Small intestine (tissue), 7 donors: ENCODE data around the gene RXFP1. TPM values are rescaled to one million over a fixed set of nuclear protein-coding genes. Genes with fewer than 3 reads are reported as not detected.

Source experiments
- DNase-seq, 2 donors: peaks; one replicate each; pipeline versions ENCODE4 v3.0.0 to v3.0.0-alpha.2; 2013
- FAIRE-seq: peaks from 2 replicates; lab custom pipeline; 2012; peaks lifted over from hg19 to GRCh38; lab: Jason Lieb, UNC
- H3K27ac ChIP-seq, 3 donors: one replicate each; pipeline ENCODE4 v1.5.1; 2013; ENCODE audit warnings: low read length in 2 of 3, mild to moderate bottlenecking in 2 of 3, control low read depth in 1 of 3, inconsistent platforms in 1 of 3, low read depth in 1 of 3, moderate library complexity in 1 of 3
- H3K27me3 ChIP-seq, 3 donors: one replicate each; pipeline ENCODE4 v1.6.1; 2013; ENCODE audit warnings: low read length in 3 of 3, inconsistent platforms in 1 of 3; ENCODE audit not compliant: control insufficient read depth in 3 of 3, insufficient read depth in 3 of 3
- H3K36me3 ChIP-seq, 3 donors: one replicate each; pipeline ENCODE4 v1.6.1; 2013; ENCODE audit warnings: low read length in 3 of 3, inconsistent platforms in 1 of 3, low read depth in 1 of 3, mild to moderate bottlenecking in 1 of 3, moderate library complexity in 1 of 3; ENCODE audit not compliant: control insufficient read depth in 3 of 3, insufficient read depth in 2 of 3
- H3K4me1 ChIP-seq, 3 donors: one replicate each; pipeline ENCODE4 v1.6.1; 2013; ENCODE audit warnings: low read length in 2 of 3, inconsistent platforms in 1 of 3, low read depth in 1 of 3, mild to moderate bottlenecking in 1 of 3, moderate library complexity in 1 of 3; ENCODE audit not compliant: control insufficient read depth in 3 of 3, insufficient read depth in 2 of 3
- H3K4me3 ChIP-seq, 3 donors: one replicate each; pipeline ENCODE4 v1.5.1; 2013; ENCODE audit warnings: low read length in 3 of 3, control low read depth in 1 of 3, inconsistent platforms in 1 of 3, low read depth in 1 of 3, mild to moderate bottlenecking in 1 of 3, moderate library complexity in 1 of 3
- H3K9me3 ChIP-seq, 2 donors: one replicate each; pipeline ENCODE4 v1.6.1; 2013; ENCODE audit warnings: low read depth in 1 of 2, low read length in 1 of 2; ENCODE audit not compliant: control insufficient read depth in 2 of 2, insufficient read depth in 1 of 2
- WGBS, 3 donors: extraction: QIAGEN DNeasy Blood & Tissue Kit; methylation state at CpG; one replicate each; pipeline ENCODE4 v1.1.7; 2013; 5-methylcytosine and 5-hydroxymethylcytosine counted together
- polyA plus RNA-seq, 4 donors: library from polyadenylated mRNA; stranded (reverse) in 3 of 4; unstranded in 1 of 4; fragments of 200-250 nt in 3 of 4; fragments of 120-200 nt in 1 of 4; gene quantifications; one replicate each; pipeline versions ENCODE4 v1.2.1 to v1.2.3, GENCODE V29; 2013
- donor health status: healthy with polysubstance abuse.
- donor health status: control.
- donor health status: control.
- donor health status: Bipolar disorder and iron deficiency.
- donor health status: healthy.

RXFP1 gene
- polyA plus RNA-seq, 4 donors = 0.16 to 0.53 TPM; not detected in 2

DNA sequence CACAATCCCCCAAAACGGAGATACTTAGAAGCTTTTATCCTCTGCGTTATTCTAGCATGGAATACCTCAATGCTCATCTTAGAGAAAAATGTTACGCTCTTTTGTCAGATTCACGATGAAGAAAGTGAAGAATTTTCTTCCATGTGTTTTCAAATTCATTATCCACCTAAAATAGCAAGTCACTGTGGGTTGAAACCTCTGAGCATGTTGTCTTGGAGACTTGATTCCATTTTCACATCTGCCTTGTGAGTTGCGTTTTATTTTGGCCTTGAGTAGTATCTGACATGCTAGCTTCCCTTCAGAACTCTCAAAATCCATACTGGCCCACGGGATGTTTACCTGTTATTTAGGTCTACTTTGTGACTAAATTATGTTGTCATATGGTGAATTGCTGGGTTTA is 83.7 kb downstream of the RXFP1 start:
- no peak for FAIRE-seq
- 72 to 76% (median 74%) methylated on average over 6 of the region's 6 CpGs for WGBS, 3 donors
- H3K27me3 ChIP-seq = no peaks in the 10 kb centered on the region

DNA sequence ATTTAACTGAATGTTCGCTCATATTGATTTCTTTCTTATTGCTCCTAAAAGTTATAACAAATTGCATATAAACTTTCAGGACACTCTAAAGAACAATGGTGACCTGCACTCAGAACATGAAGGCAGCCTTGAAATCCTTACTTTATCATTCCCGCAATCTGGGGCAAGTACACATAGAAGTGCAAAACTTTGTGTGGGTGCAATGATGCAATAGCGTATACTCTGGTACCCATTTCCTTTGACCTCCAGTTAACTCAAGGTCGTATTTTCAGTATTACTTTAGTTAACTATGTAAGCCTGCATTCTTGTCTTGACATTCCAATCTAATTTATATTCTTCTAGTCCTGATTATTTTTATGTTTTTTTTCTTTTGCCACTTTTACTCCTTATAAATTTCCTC is 85.3 kb downstream of the RXFP1 start:
- 81 to 88% (median 81%) methylated on average over 4 of the region's 4 CpGs for WGBS, 3 donors
- H3K36me3 ChIP-seq = no peaks in the 10 kb centered on the region
- DNase-seq (no peak), FAIRE-seq (no peak)
- H3K4me3 ChIP-seq = no peak overlapping the region
- H3K27ac ChIP-seq = no peak overlapping the region
- no peaks in the 10 kb centered on the region for H3K9me3 ChIP-seq
- H3K4me1 ChIP-seq = peaks cover 0 to 11% (median 0%) of the 10 kb centered on the region in 3 donors
- H3K27me3 ChIP-seq = no peaks in the 10 kb centered on the region

More for the DNA sequence above, 83.7 kb downstream of the RXFP1 start:
- Histone ChIP-seq H3K4me3 (no peak overlapping the region), H3K9me3 (no peaks in the 10 kb centered on the region), H3K27ac (no peak overlapping the region), H3K4me1 (peaks cover 0 to under 1% (median 0%) of the 10 kb centered on the region in 3 donors), H3K36me3 (no peaks in the 10 kb centered on the region)
- DNase-seq = no peak

DNA sequence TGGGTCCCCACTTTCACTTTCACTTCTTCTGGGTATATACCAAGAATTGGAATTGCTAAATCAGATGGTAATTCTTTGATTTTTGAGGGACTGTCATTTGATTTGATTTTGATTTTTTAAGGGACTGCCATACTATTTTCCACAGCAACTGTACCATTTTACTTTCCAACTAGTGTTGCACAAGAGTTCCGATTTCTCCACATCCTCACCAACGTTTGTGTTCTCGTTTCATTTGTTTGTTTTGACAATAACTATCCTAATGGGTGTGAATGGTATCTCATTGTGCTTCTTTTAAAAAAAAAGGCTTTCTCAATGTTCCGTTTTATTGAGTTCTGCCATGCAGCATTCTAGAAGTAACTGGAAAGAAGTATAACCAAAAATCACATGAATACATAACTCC is 87.4 kb downstream of the RXFP1 start:
- DNase-seq (no peak), FAIRE-seq (no peak)
- 82 to 90% (median 87%) methylated on average over 4 of the region's 4 CpGs for WGBS, 3 donors
- Histone ChIP-seq H3K27ac (no peak overlapping the region), H3K27me3 (no peaks in the 10 kb centered on the region), H3K4me1 (peaks cover 0 to 11% (median 0%) of the 10 kb centered on the region in 3 donors), H3K9me3 (peaks cover 0 to 3% of the 10 kb centered on the region in 2 donors), H3K4me3 (no peak overlapping the region), H3K36me3 (no peaks in the 10 kb centered on the region)

DNA sequence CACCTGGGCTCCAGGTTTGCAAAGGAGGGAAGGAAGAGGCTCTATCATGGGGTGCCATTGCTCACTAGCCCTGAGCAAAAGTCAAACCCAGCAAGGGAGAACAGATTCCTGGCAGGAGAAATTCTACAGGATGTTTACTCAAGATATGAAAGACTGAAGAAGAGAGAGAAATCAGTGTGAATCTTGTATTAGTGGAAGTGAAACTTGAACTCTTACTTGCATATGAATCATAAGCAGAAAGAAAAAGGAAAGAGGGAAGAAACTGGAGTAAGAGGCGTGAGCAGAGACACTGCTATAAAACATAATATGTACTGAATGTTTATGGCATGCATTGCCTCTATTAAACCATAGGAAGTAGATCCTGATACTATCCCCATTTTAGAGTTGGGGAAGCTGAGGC is 89.1 kb downstream of the RXFP1 start:
- H3K36me3 ChIP-seq = no peaks in the 10 kb centered on the region
- WGBS, 3 donors = 23 to 32% (median 29%) methylated on average over 1 of the region's 1 CpG
- peak overlapping the region in 1 of 3 donors; percentile 8 for H3K27ac ChIP-seq
- peak in 1 of 2 donors; percentile 35 for DNase-seq
- peaks cover 0 to 11% (median 0%) of the 10 kb centered on the region in 3 donors for H3K4me1 ChIP-seq
- H3K9me3 ChIP-seq = peaks cover 0 to 4% of the 10 kb centered on the region in 2 donors
- no peak for FAIRE-seq
- no peaks in the 10 kb centered on the region for H3K27me3 ChIP-seq
- no peak overlapping the region for H3K4me3 ChIP-seq

DNA sequence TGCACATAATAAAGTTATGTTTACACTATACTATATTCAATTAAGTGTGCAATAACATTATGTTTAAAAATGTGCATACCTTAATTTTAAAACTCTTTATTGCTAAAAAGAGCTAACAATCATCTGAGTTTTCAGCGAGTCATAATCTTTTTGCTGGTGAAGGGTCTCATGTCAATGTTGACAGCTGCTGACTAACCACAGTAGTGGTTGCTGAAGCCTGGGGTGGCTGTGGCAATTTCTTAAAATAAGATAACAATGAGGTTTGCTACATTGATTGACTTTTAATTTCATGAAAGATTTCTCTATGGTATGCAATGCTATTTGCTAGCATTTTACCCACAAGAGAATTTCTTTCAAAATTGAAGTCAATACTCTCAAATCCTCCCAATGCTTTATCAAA is 91.4 kb downstream of the RXFP1 start:
- FAIRE-seq (no peak), DNase-seq (no peak)
- no peak overlapping the region for H3K4me3 ChIP-seq
- 79 to 92% (median 87%) methylated on average over 1 of the region's 1 CpG for WGBS, 3 donors
- peaks cover 0 to 4% of the 10 kb centered on the region in 2 donors for H3K9me3 ChIP-seq
- peaks cover 0 to 11% (median 0%) of the 10 kb centered on the region in 3 donors for H3K4me1 ChIP-seq
- no peaks in the 10 kb centered on the region for H3K27me3 ChIP-seq
- H3K36me3 ChIP-seq = no peaks in the 10 kb centered on the region
- no peak overlapping the region for H3K27ac ChIP-seq

DNA sequence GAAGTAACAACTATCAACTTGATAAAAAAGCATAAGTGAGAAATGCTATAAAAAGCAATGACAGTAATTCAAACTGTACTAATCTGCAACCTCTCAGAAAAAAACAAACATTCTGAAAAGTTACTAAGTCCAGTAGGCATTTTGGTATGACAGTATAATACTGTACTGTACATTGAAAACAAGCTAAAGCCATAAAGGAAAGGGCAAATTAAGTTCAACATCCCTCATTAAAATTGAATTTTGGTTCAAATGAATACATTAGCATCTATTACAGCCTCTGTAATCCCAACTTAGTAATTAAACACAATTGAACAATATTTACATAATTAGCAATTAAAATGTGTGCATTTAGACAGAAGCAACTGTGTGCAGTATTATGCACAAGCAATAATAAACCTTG is 96.3 kb downstream of the RXFP1 start:
- H3K4me1 ChIP-seq = no peaks in the 10 kb centered on the region
- FAIRE-seq = no peak
- H3K36me3 ChIP-seq = no peaks in the 10 kb centered on the region
- H3K4me3 ChIP-seq = no peak overlapping the region
- H3K27ac ChIP-seq = no peak overlapping the region
- no peak for DNase-seq
- H3K27me3 ChIP-seq = no peaks in the 10 kb centered on the region
- peaks cover 0 to 4% of the 10 kb centered on the region in 2 donors for H3K9me3 ChIP-seq

DNA sequence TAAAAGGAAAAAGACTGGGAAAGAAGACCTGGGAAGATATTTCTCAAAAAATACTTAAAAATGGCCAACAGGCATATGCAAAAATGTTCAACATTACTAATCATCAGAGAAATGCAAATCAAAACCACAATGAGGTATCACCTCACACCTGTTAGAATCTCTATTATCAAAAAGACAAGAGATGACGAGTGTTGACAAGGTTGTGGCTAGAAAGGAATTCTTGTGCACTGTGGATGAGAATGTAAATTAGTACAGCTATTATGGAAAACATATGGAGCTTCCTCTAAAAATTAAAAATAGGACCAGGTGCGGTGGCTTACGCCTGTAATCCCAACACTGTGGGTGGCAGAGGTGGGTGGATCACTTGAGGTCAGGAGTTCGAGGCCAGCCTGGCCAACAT is 100.0 kb downstream of the RXFP1 start:
- H3K27ac ChIP-seq = no peak overlapping the region
- 86 to 93% (median 92%) methylated on average over 4 of the region's 4 CpGs for WGBS, 3 donors
- no peaks in the 10 kb centered on the region for H3K9me3 ChIP-seq
- DNase-seq (no peak), FAIRE-seq (no peak)
- H3K36me3 ChIP-seq = no peaks in the 10 kb centered on the region
- no peak overlapping the region for H3K4me3 ChIP-seq
- H3K4me1 ChIP-seq = no peaks in the 10 kb centered on the region
- H3K27me3 ChIP-seq = no peaks in the 10 kb centered on the region

DNA sequence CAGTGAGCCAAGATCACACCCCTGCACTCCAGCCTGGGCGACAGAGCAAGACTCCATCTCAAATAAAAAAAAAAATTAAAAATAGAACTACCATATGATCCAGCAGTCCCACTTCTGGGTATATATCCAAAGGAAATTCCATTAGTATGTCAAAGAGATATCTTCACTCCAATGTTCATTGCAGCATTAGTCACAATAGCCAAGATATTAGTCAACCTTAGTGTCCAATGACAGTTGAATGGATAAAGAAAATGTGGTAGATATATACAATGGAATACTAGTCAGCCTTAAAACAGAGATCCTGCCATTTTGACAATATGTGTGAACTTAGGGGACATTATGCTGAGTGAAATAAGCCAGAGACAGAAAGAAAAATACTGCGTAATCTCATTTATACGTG is 100.6 kb downstream of the RXFP1 start:
- H3K9me3 ChIP-seq = no peaks in the 10 kb centered on the region
- DNase-seq (no peak), FAIRE-seq (no peak)
- H3K4me3 ChIP-seq = no peak overlapping the region
- H3K36me3 ChIP-seq = no peaks in the 10 kb centered on the region
- H3K4me1 ChIP-seq = no peaks in the 10 kb centered on the region
- 92 to 97% (median 94%) methylated on average over 3 of the region's 3 CpGs for WGBS, 3 donors
- H3K27me3 ChIP-seq = no peaks in the 10 kb centered on the region
- no peak overlapping the region for H3K27ac ChIP-seq

DNA sequence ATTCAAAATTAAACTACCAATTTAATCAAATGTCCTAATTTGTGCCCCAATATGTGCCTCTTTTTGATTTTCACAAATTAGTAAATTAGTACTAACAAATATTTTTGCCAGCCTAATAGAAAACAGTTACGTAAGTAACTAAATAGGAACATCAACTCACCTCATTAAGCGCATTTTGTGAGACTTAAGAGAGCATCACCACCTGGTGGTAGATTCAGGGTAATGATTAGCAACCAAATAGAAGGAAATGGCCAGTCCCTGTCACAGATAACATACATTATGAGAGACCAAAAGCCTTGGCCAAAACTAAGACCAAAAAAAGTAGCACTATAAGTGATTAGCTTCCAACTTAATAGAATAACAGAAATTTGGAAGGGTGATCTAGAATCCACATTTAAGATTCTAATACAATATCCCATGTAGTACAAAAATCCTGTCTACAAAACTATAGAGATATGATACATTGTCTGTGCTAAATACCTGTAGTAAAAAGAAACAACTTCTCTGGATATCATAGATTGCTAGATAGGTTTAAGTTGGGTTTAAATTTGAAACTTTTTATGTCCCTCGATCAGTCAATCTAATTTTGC is 103.3 kb downstream of the RXFP1 start:
- H3K4me3 ChIP-seq = no peak overlapping the region
- peak; percentile 55 to 56 for DNase-seq
- no peak for FAIRE-seq
- H3K9me3 ChIP-seq = no peaks in the 10 kb centered on the region
- H3K4me1 ChIP-seq = no peaks in the 10 kb centered on the region
- H3K27ac ChIP-seq = no peak overlapping the region
- WGBS, 3 donors = 32 to 38% (median 37%) methylated on average over 3 of the region's 3 CpGs
- no peaks in the 10 kb centered on the region for H3K36me3 ChIP-seq
- H3K27me3 ChIP-seq = no peaks in the 10 kb centered on the region
